CD4-positive, alpha-beta T cell treated with Interleukin-17A for 1 hour (primary cell): ENCODE data around the gene IL10RB.
"Not testable (repeated sequence)": the region's sequence is repeated elsewhere in the genome, so short reads cannot be mapped to it uniquely, and the experiment has no call there.

ENCODE experiments used
- DNase-seq: peaks from one replicate; pipeline ENCODE4 v3.0.0-alpha.2; 2020

The IL10RB gene

GRCh38 chr21:33305344-33305671 lies 39.1 kb downstream of the IL10RB start:
- DNase-seq: no peak

- DNase-seq: no peak
Observed at GRCh38 chr21:33305938-33306337, 39.8 kb downstream of the IL10RB start.

GRCh38 chr21:33308586-33309490 lies 42.7 kb downstream of the IL10RB start:
- peak; percentile 31 for DNase-seq

GRCh38 chr21:33309778-33310177 lies 43.6 kb downstream of the IL10RB start:
- DNase-seq: no peak

DNA sequence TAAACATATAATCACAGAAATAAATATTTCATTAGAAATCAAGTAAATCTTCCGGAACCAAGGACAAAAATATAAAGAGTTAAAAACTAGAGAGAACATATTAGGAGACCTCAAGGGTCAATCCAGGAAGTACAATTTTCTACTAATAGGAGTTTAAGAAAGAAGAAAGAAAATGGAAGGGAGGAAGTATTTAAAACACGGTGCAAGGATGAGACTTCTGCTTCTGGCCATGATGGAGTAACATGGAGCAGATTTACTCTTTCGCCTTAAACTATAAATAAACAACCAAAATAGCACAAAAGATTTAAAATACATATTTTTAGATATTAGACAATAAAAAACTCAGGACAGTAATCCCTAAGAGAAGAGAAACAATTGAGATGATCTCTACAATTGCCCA lies 46.0 kb downstream of the IL10RB start:
- DNase-seq: no peak

- DNase-seq: no peak
Observed at GRCh38 chr21:33313183-33313582, 47.0 kb downstream of the IL10RB start.

DNA sequence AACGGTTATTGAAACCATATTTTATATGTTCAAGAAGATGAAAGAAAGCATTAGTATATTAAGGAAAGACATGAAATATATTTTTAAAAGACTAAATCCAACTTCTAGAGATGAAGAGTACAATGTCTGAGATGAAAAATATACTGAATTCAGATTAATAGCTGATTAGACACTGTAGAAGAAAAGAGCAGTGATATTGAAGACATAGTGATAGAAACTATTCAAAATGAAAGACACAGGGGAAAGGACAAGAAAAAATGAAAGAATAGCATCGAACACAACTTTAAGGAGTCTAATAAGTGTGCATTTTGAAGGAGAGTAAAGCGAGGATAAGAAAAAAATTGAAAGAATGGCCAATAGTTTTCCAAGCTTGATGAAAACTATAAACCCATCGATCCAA lies 47.4 kb downstream of the IL10RB start:
- DNase-seq: no peak

- DNase-seq: no peak
Observed at GRCh38 chr21:33314111-33314510, 47.9 kb downstream of the IL10RB start.

DNA sequence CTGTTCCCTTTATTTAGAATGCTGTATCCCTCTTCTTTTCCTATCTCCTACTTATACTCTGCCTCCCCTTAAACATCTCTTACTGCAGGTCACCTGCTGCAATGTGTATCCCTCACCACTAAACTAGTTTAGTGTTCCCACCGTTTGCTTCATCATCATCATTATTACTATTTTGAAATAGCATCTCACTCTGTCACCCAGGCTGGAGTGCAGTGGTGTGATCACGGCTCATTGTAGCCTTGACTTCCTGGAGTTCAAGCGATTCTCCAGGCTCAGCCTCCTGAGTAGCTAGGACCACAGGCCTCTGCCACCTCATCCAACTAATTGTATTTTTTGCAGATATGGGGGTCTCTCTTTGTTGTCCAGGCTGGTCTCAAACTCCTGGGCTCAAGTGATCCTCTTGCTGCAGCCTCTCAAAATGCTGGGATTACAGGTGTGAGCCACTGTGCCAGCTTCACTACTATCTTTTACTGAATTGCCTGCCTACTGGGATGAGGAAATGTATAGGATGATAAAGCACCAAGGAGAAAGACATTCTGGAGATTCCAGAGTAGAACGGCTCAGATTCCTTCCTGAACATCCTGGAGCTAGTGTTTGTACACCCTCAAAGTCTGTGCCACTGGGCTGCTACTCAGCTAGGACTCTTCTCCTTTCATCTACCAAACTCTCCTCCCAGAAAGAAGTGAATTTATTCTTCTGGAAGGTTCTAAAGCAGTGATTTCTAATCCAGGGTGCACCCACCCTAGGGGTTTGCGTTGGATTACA lies 50.0 kb downstream of the IL10RB start:
- no peak for DNase-seq

DNA sequence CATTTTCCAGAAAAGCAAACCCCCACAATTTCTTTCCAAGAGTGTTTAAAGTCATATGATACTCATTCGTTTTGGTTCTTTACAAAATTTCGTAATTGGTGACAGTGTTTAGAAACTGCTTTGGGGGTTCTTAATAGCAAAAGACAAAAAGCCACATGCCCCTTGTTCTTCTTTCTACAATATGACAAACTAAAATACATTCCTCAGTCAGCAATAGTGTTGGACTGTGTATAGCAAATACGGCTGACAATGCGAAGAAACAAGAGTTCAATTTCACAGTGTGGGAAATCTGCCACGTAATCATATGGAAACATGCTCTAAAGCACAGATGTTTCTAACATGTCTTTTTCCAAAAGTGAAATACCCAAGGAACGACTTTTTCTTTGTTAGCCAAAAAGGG lies 51.0 kb downstream of the IL10RB start:
- no peak for DNase-seq

GRCh38 chr21:33317786-33318486 lies 51.8 kb downstream of the IL10RB start:
- no peak for DNase-seq

GRCh38 chr21:33321005-33321404 lies 54.8 kb downstream of the IL10RB start:
- not testable (repeated sequence) for DNase-seq

- DNase-seq: not testable (repeated sequence)
Observed at GRCh38 chr21:33323610-33324009, 57.4 kb downstream of the IL10RB start.

GRCh38 chr21:33324291-33325221 lies 58.4 kb downstream of the IL10RB start, which contains the start of gene IFNAR1:
TSS of gene IFNAR1 (plus strand) at chr21:33324970. CDS start at chr21:33325056, 86 bp downstream.
- DNase-seq: peak; percentile 98

DNA sequence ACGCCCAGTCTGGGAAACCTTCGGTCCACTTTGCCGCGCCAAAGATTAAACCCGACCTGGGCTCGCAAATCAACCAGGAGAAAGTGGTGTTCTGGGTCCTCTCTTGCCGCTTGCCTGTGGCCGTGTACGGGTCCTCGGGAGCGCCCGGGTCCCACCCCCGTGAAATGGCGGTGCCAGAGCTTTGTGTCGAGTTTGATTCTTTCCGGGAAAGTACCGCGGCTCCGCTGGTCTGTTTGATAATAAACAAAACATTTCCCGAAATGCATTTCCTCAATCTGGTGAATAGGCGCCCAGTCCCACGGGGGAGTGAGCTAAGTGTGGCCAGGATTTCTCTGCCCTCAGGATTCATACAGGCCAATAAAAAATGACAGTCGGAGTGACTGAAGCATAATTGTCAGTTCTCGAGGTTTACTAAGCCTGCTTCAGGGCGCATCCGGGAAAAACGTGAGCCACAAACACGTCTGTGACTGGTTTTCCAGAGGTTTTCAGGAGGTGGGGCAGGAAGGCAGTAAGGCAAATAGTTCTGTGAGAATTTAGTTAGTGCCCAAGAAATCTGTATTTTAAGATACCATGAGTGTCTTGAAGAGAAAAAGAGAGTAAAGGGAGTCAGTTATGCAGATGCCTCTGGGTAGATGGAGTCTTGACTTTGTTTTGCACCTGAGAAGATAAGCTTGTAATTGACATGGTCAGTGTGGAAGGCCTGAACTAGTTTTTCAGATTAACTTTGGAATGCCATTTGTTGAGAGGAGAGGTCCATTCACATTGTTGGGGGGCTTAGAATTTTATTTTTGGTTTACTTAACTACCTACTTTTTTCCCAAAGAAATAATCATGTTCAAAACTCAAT lies 59.3 kb downstream of the IL10RB start:
- DNase-seq: peak; percentile 85

DNA sequence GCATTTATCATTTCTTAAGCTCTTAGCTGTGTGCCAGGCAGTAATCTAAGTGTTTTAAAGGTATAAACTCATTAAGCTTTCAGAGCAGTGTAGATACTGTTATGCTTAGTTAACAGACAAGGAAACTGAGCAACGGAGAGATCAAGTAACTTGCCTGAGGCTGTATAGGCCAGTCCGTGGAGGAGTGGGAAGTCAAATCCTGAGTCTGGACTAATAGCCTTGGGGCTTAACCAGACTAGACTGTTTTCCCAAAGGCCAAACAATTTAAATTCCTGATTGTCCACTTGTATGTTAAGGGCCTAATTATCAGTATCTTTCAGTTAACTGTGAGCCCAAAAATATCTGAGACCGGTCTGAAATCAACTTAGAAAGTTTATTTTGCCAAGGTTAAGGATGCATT lies 61.2 kb downstream of the IL10RB start:
- no peak for DNase-seq

DNA sequence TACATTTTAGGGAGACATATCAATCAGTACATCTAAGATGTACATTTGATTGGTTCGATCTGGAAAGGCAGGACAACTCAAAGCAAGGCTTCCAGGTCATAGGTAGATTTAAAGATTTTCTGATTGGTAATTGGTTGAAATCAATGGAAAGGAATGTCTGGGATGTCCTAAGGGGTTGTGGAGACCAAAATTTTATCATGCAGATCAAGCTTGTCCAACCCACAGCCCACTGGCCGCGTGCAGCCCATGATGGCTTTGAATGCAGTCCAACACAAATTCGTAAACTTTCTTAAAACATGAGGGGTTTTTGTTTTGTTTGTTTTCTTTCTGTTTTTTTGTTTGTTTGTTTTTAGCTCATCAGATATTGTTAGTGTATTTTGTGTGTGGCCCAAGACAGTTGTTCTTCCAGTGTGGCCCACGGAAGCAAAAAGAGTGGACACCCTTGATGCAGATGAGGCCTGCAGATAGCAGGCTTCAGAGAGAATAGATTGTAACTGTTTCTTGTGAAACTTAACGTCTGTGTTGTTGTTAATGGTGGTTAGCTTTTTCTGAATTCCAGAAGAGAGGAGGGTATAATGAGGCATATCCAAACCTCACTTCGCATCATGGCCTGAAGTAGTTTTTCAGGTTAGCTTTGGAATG lies 61.7 kb downstream of the IL10RB start:
- no peak for DNase-seq

GRCh38 chr21:33330726-33331125 lies 64.6 kb downstream of the IL10RB start:
- DNase-seq: no peak

GRCh38 chr21:33332143-33332542 lies 66.0 kb downstream of the IL10RB start:
- peak; percentile 25 for DNase-seq

GRCh38 chr21:33334191-33334590 lies 68.0 kb downstream of the IL10RB start:
- no peak for DNase-seq

- DNase-seq: no peak
Observed at GRCh38 chr21:33334824-33335223, 68.7 kb downstream of the IL10RB start.
